GM12878 (cell line): Measurements from ENCODE around the gene UGT8. TPM values are rescaled to one million over a fixed set of nuclear protein-coding genes. Genes with fewer than 3 reads are reported as not detected.

Experiments
- ATAC-seq: fragments of 200-7000 bp; cut with Tn5 transposase; 3 replicates; pipeline ENCODE4 v1.9.1; 2020; ENCODE audit warnings: mild to moderate bottlenecking, moderate library complexity
- BruUV-seq: library from RNA; stranded (reverse); fragments of 400-500 nt; replicated peaks from 2 replicates; lab custom pipeline; 2021; lab: Mats Ljungman, UMichigan
- CTCF ChIA-PET: fragments of 300-600 bp; sonication (Branson Sonifier 250); formaldehyde crosslinking; extraction: SDS; loops from one replicate; lab custom pipeline; 2021; ENCODE audit warnings: inconsistent platforms; lab: Yijun Ruan, JAX
- POLR2A ChIA-PET: fragments of 350-600 bp; formaldehyde crosslinking; extraction: SDS; loops from one replicate; lab custom pipeline; 2021; ENCODE audit warnings: inconsistent platforms; lab: Charles Lee
- RAD21 ChIA-PET: fragments of 300-600 bp; sonication (Branson Sonifier 250); formaldehyde crosslinking; loops from one replicate; lab custom pipeline; 2023; ENCODE audit warnings: antibody characterized with exemption; ENCODE audit not compliant: unreplicated experiment; lab: Charles Lee
- SMC1A ChIA-PET: fragments of 300-600 bp; sonication (Branson Sonifier 250); formaldehyde crosslinking; loops from one replicate; lab custom pipeline; 2023; ENCODE audit not compliant: unreplicated experiment, uncharacterized antibody; lab: Charles Lee
- DNase-seq: peaks from one replicate; pipeline ENCODE4 v3.0.0-alpha.2; 2011; ENCODE audit warnings: low read depth, low spot score
- FAIRE-seq: peaks from 3 replicates; lab custom pipeline; 2011; peaks lifted over from hg19 to GRCh38; lab: Jason Lieb, UNC
- H2AFZ ChIP-seq: 2 replicates; pipeline ENCODE4 v1.6.0; 2011; ENCODE audit warnings: low read depth, low read length, control low read depth; ENCODE audit not compliant: control insufficient read depth
- H3K27ac ChIP-seq: 2 replicates; pipeline ENCODE4 v1.5.1; 2011; ENCODE audit warnings: control low read depth; ENCODE audit not compliant: control insufficient read depth, insufficient read depth
- H3K27me3 ChIP-seq, 2 experiments: replicated peaks in 1 of 2; 2 replicates each; pipeline versions ENCODE4 v1.6.0 to v1.6.1; 2011; ENCODE audit warnings: low read length in 1 of 2; ENCODE audit not compliant: control insufficient read depth in 2 of 2, insufficient read depth in 2 of 2
- H3K36me3 ChIP-seq, 2 experiments: 2 replicates each; pipeline ENCODE4 v1.5.1; 2011; ENCODE audit warnings: low read length in 1 of 2; ENCODE audit not compliant: control insufficient read depth in 2 of 2, insufficient read depth in 2 of 2
- H3K4me1 ChIP-seq: 2 replicates; pipeline ENCODE4 v1.6.1; 2011; ENCODE audit warnings: mild to moderate bottlenecking, low read length, moderate library complexity, mixed read lengths; ENCODE audit not compliant: control insufficient read depth, insufficient read depth
- H3K4me2 ChIP-seq: 2 replicates; pipeline ENCODE4 v1.6.0; 2011; ENCODE audit warnings: control low read depth; ENCODE audit not compliant: control insufficient read depth, insufficient read depth
- H3K4me3 ChIP-seq: fragments of 200-600 bp; sonication (generic); 2 replicates; pipeline ENCODE4 v1.5.1; 2016
- H3K79me2 ChIP-seq: 2 replicates; pipeline ENCODE4 v1.6.0; 2011; ENCODE audit warnings: low read length; ENCODE audit not compliant: control insufficient read depth, insufficient read depth
- H3K9ac ChIP-seq: 2 replicates; pipeline ENCODE4 v1.8.0; 2011; ENCODE audit warnings: low read length, control low read depth, mixed read lengths; ENCODE audit not compliant: control insufficient read depth, insufficient read depth
- H3K9me3 ChIP-seq: replicated peaks from 3 replicates; pipeline ENCODE4 v1.5.1; 2011; ENCODE audit warnings: mild to moderate bottlenecking, low read length; ENCODE audit not compliant: control insufficient read depth, insufficient read depth
- H4K20me1 ChIP-seq: 2 replicates; pipeline ENCODE4 v1.6.0; 2011; ENCODE audit not compliant: control insufficient read depth, insufficient read depth
- BRCA1 ChIP-seq: IDR thresholded peaks from 2 replicates; pipeline ENCODE4 v1.6.1; 2011; ENCODE audit warnings: low read depth, low read length, improper control_type of control experiment
- EZH2 ChIP-seq: IDR thresholded peaks from 2 replicates; pipeline ENCODE4 v1.6.1; 2012; ENCODE audit warnings: low read depth, mild to moderate bottlenecking, control low read depth, inconsistent platforms, low read length, borderline replicate concordance; ENCODE audit not compliant: control insufficient read depth
- HDAC2 ChIP-seq: fragments of 200-600 bp; sonication (generic); IDR thresholded peaks from 2 replicates; pipeline ENCODE4 v1.6.1; 2017
- HSF1 ChIP-seq: fragments of 150-350 bp; IDR thresholded peaks from 2 replicates; pipeline ENCODE4 v1.6.1; 2014; ENCODE audit warnings: mild to moderate bottlenecking, low read depth, low read length
- IRF5 ChIP-seq: fragments of 450-650 bp; IDR thresholded peaks from 2 replicates; pipeline ENCODE4 v1.6.1; 2017; ENCODE audit warnings: borderline replicate concordance
- MEF2A ChIP-seq: IDR thresholded peaks from 2 replicates; pipeline ENCODE4 v1.6.1; 2011; ENCODE audit warnings: low read depth, mild to moderate bottlenecking, low read length, moderate library complexity; ENCODE audit not compliant: insufficient read depth
- MYB ChIP-seq: fragments of 150-350 bp; IDR thresholded peaks from 2 replicates; pipeline ENCODE4 v1.6.1; 2014; ENCODE audit warnings: mild to moderate bottlenecking, low read depth, low read length, borderline replicate concordance
- NR2F1 ChIP-seq: fragments of 450-650 bp; conservative IDR thresholded peaks from 2 replicates; pipeline ENCODE4 v1.6.1; 2017; ENCODE audit warnings: mild to moderate bottlenecking
- PAX8 ChIP-seq: fragments of 450-650 bp; IDR thresholded peaks from 2 replicates; pipeline ENCODE4 v1.6.1; 2017; ENCODE audit warnings: mild to moderate bottlenecking, moderate library complexity
- POLR2AphosphoS5 ChIP-seq: IDR thresholded peaks from 2 replicates; pipeline ENCODE4 v1.6.1; 2011; ENCODE audit warnings: mild to moderate bottlenecking, low read length, inconsistent platforms
- SIX5 ChIP-seq: IDR thresholded peaks from 2 replicates; pipeline ENCODE4 v1.6.1; 2011; ENCODE audit warnings: mild to moderate bottlenecking, low read depth, low read length, moderate library complexity; ENCODE audit not compliant: severe bottlenecking
- SMAD1 ChIP-seq: fragments of 450-650 bp; IDR thresholded peaks from 2 replicates; pipeline ENCODE4 v1.6.1; 2018; ENCODE audit warnings: mild to moderate bottlenecking, low read depth; ENCODE audit not compliant: partially characterized antibody
- SRF ChIP-seq, 2 experiments: IDR thresholded peaks; 2 replicates each; pipeline ENCODE4 v1.6.1; 2011; ENCODE audit warnings: low read depth in 2 of 2, low read length in 2 of 2, mild to moderate bottlenecking in 1 of 2, moderate library complexity in 1 of 2
- STAT1 ChIP-seq: fragments of 450-650 bp; conservative IDR thresholded peaks from 2 replicates; pipeline ENCODE4 v1.6.1; 2014; ENCODE audit warnings: antibody characterized with exemption, mild to moderate bottlenecking
- TBL1XR1 ChIP-seq: IDR thresholded peaks from 2 replicates; pipeline ENCODE4 v1.6.1; 2012; ENCODE audit warnings: low read depth, low read length, improper control_type of control experiment
- ZBTB11 ChIP-seq: fragments of 450-650 bp; formaldehyde crosslinking; IDR thresholded peaks from 2 replicates; pipeline ENCODE4 v1.5.0; 2022; ENCODE audit warnings: mild to moderate bottlenecking, missing genetic modification characterization
- ZNF207 ChIP-seq: fragments of 450-650 bp; IDR thresholded peaks from 2 replicates; pipeline ENCODE4 v1.6.1; 2014; ENCODE audit warnings: antibody characterized with exemption, mild to moderate bottlenecking, borderline replicate concordance
- ZNF24 ChIP-seq: fragments of 450-650 bp; IDR thresholded peaks from 2 replicates; pipeline ENCODE4 v1.6.1; 2017; ENCODE audit warnings: antibody characterized with exemption, mild to moderate bottlenecking
- ZSCAN29 ChIP-seq: fragments of 450-650 bp; IDR thresholded peaks from 2 replicates; pipeline ENCODE4 v1.6.1; 2017; ENCODE audit warnings: mild to moderate bottlenecking, moderate library complexity
- WGBS: methylation state at CpG from one replicate; pipeline ENCODE4 v1.1.6; 2016; ENCODE audit warnings: low lambda C conversion rate; ENCODE audit not compliant: insufficient replicate concordance, insufficient coverage; ENCODE audit errors: missing lambda C conversion rate; 5-methylcytosine and 5-hydroxymethylcytosine counted together
- in situ Hi-C: fragments of 300-500 bp; cut with MboI; formaldehyde crosslinking; loops from 9 replicates; pipeline ENCODE4 v1.14.3; 2018; ENCODE audit warnings: mixed read lengths
- intact Hi-C: fragments of 100-400 bp; cut with micrococcal nuclease; formaldehyde crosslinking; loops from one replicate; pipeline ENCODE4 v1.14.2; 2022; ENCODE audit not compliant: unreplicated experiment
- polyA plus RNA-seq, 11 experiments: library from polyadenylated mRNA; depleted of rRNA in 4 of 11; unstranded in 6 of 11; stranded (reverse) in 5 of 11; fragments of >200 nt; fragmentation: Nextera tagmentation in 4 of 11; fragmentation: Illumina TruSeq in 1 of 11; extraction: Ambion mirVana in 4 of 11; extraction: Trizol in 1 of 11; gene quantifications; 1 replicate in 1 of 11; 2 replicates in 10 of 11; pipeline versions ENCODE4 v1.2.1 to v1.2.3, GENCODE V29; 2011 to 2016; ENCODE audit warnings: inconsistent platforms in 2 of 11, missing spikeins in 2 of 11, low read depth in 1 of 11
- total RNA-seq, 4 experiments: library from RNA; depleted of rRNA in 3 of 4; stranded (reverse); fragments of >200 nt in 3 of 4; fragmentation: Illumina TruSeq in 1 of 4; extraction: Trizol in 1 of 4; gene quantifications; 2 replicates each; pipeline versions ENCODE4 v1.2.1 to v1.2.3, GENCODE V29; 2013 to 2021

The UGT8 gene
- total and polyA plus RNA-seq, 10 of the 15 experiments (the other 5 are each of a cell fraction or from before 2014, with no cell fraction given): 0.16 to 1.1 (median 0.49) TPM

- SMC1A ChIA-PET: interaction anchor here (0.6 to 1.4 kb wide), 4 partner anchors 16 to 1039 kb away, joined by 3 read pairs; no protein-coding TSS in a partner anchor
- CTCF ChIA-PET: interaction anchor here (0.7 to 1.4 kb wide), 2 partner anchors 55 to 1324 kb away, joined by 3 to 6 read pairs; no protein-coding TSS in a partner anchor
- POLR2A ChIA-PET: interaction anchor here (1.0 kb wide), 1 partner anchor 1247 kb away, joined by 3 read pairs; no protein-coding TSS in a partner anchor
- Histone ChIP-seq H3K4me1 (peaks cover 43% of the 10 kb centered on the region), H3K27me3 (peaks cover 2 to 10% of the 10 kb centered on the region in 2 experiments), H3K9ac (no peak overlapping the region), H3K36me3 (no peaks in the 10 kb centered on the region), H3K9me3 (no peaks in the 10 kb centered on the region), H3K4me2 (no peak overlapping the region), H3K27ac (no peak overlapping the region), H3K4me3 (peak overlapping the region; percentile 4; the same call in 1 of the 2 replicates), H4K20me1 (no peaks in the 10 kb centered on the region), H3K79me2 (no peaks in the 10 kb centered on the region), H2AFZ (no peak overlapping the region)
- ATAC-seq (peak; percentile 96), DNase-seq (peak; percentile 72), FAIRE-seq (peak; percentile 92)
- in situ Hi-C loops: no loop called here
- intact Hi-C loops: loop anchor here (10.0 kb wide), 1 partner anchor 769 kb away; no protein-coding TSS in a partner anchor
- no TSS peak for BruUV-seq
- RAD21 ChIA-PET: interaction anchor here (0.6 to 1.0 kb wide), 4 partner anchors 11 to 92 kb away, joined by 3 to 4 read pairs (median 3); no protein-coding TSS in a partner anchor
- 0% methylated on average over 5 of the region's 5 CpGs for WGBS
- no peak for TF ChIP-seq STAT1
- no peak for TF ChIP-seq ZSCAN29
- TF ChIP-seq ZBTB11 (CRISPR knock-in tag): no peak
- TF ChIP-seq MEF2A: peak; percentile 97
- 0 out of 4 replicates have a peak, but pooled peaks of 1 of the 2 experiments have one; percentile 60 for TF ChIP-seq SRF (IDR thresholded peaks at IDR 0.05; ENCODE audit: low read depth in 2 of 2, low read length in 2 of 2)
- TF ChIP-seq MYB: no peak
- no peak for TF ChIP-seq EZH2
- TF ChIP-seq ZNF207: no peak
- TF ChIP-seq ZNF24: peak; percentile 59; the same call in 1 of the 2 replicates
- no peak for TF ChIP-seq PAX8
- TF ChIP-seq NR2F1: peak; percentile 100
- TF ChIP-seq SIX5: no peak
- no peak for TF ChIP-seq IRF5
- no peak for TF ChIP-seq HDAC2
- peak; percentile 99 for TF ChIP-seq TBL1XR1
- no peak for TF ChIP-seq POLR2AphosphoS5
- no peak for TF ChIP-seq BRCA1
- no peak for TF ChIP-seq HSF1
- TF ChIP-seq SMAD1: no peak
These were observed 4.9 kb downstream of the UGT8 start for GRCh38 chr4:114603497-114603896.
